Measurements from ENCODE around the gene PDCD1.
"Not testable (repeated sequence)": the region's sequence is repeated elsewhere in the genome, so short reads cannot be mapped to it uniquely, and the experiment has no call there.

PDCD1 gene

GRCh38 chr2:241811201-241811951 is 47.3 kb downstream of the PDCD1 start:
- DNase-seq = no peak

- no peak for DNase-seq
Measured at GRCh38 chr2:241810307-241811200, 48.1 kb downstream of the PDCD1 start.

GRCh38 chr2:241809383-241810306 is 49.0 kb downstream of the PDCD1 start:
- no peak for DNase-seq

GRCh38 chr2:241808721-241809382 is 49.8 kb downstream of the PDCD1 start, which contains the start of gene NEU4:
TSS of gene NEU4 (plus strand) at chr2:241809193. CDS start at chr2:241814485, 5,292 bp downstream.
- no peak for DNase-seq

- DNase-seq = no peak
Measured at GRCh38 chr2:241808051-241808720, 50.5 kb downstream of the PDCD1 start.

- DNase-seq = not testable (repeated sequence)
Measured at GRCh38 chr2:241806217-241806616, 52.5 kb downstream of the PDCD1 start.

GRCh38 chr2:241804326-241805229 is 54.1 kb downstream of the PDCD1 start:
- DNase-seq = no peak

GRCh38 chr2:241803387-241804325 is 55.0 kb downstream of the PDCD1 start:
- no peak for DNase-seq

- no peak for DNase-seq
Measured at GRCh38 chr2:241802421-241803318, 56.0 kb downstream of the PDCD1 start.

- DNase-seq = no peak
Measured at GRCh38 chr2:241801611-241802420, 56.9 kb downstream of the PDCD1 start.

- not testable (repeated sequence) for DNase-seq
Measured at GRCh38 chr2:241800198-241800903, 58.3 kb downstream of the PDCD1 start.
